IPS DF 4.7 (cell line): ENCODE measurements around the gene ZFP2.
A peak's percentile ranks its signal among the peaks of the same experiment; 100 is the strongest.
"Not testable (repeated sequence)": the region's sequence is repeated elsewhere in the genome, so short reads cannot be mapped to it uniquely, and the experiment has no call there.

Experiments used
- DNase-seq: peaks from one replicate; pipeline ENCODE4 v3.0.0-alpha.2; 2013; ENCODE audit warnings: low spot score; ENCODE audit errors: extremely low read depth

ZFP2 gene

DNA sequence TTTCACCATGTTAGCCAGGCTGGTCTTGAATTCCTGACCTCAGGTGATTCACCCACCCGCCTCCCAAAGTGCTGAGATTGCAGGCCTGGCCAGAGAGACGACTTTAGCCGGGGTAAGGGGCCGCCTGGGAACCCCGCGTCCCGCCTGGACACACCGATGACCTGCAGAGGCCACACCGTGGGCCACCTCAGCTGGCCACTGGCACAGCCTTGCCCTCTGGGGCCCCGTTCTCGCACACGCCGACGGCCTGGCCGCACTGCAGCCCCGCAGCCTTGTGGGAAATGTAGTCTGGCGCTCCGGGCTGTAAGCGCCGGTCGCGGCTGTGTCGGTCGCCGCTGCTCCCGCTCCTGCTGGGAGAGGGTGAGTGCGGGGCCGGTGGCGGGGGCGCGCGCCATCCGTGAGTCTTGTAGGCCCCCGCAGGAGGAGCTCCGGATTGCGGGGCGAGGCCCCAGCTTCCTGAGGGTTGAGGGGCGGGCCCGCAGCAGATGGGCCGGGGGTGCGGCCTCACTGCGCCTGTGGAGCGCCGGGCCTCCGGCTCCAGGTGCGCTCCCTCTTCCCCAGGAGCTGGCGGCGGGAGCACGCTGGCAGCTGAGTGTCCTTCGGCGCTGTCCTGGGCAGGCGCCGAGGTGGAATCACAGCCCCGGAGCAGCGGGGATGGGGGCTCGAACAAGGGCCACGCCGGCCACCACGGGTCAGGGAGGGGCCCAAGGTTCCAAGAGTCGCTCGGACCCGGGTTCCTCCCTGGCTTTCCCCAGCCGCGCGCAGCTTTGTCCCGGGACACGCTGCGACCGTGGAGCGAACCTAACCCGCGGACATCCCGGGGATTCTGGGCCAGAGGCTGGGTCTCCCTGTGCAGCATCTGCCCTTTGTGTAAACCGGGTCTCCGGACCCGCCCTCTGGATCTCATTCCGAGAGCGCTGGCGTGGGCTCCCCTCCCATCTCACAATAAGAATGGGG is at the start of gene ZFP2:
Gene ZFP2, plus strand, starts transcription at position 299 of the 957 bp plus-strand sequence. CDS start 35,401 bp downstream, outside the sequence.
- DNase-seq = no peak

DNA sequence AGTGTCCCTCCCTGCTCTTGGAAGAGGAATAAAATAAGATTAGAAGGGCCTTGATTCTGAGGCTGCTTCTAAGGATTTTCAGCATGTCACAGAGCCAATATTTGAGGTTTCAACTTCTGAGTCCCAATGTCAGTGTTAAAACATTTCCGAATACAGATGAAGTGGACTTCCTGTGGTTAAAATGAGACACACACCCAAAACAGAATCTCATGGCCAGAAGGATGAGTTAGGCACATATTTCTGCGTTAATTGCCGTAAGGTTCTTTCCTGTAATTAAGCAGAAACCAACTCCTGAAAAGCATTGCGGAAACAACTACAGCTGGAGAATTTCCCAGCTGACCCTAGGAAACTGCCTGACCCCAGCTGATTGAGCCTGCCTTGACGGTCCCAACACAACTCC is 46.4 kb upstream of the ZFP2 start:
- DNase-seq = no peak

DNA sequence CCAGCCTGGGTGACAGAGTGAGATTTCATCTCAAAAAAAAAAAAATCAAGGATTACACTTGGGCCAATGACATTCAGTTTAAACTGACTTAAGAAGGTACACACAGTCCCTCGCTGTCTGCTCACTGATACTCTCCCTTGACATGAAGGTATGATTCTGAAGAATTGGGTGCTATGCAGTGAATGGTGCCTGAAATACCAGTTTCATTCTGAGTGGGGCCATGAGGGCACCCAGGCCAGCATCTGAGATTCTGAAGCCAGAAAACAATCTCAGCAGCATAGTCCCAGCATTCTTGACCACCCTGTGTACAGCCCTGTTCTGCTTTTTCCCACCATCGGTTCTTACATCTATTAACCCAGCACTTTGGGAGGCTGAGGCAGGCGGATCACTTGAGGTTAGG is 43.8 kb upstream of the ZFP2 start:
- no peak for DNase-seq

GRCh38 chr5:178854284-178854683 is 41.4 kb upstream of the ZFP2 start:
- DNase-seq = no peak

DNA sequence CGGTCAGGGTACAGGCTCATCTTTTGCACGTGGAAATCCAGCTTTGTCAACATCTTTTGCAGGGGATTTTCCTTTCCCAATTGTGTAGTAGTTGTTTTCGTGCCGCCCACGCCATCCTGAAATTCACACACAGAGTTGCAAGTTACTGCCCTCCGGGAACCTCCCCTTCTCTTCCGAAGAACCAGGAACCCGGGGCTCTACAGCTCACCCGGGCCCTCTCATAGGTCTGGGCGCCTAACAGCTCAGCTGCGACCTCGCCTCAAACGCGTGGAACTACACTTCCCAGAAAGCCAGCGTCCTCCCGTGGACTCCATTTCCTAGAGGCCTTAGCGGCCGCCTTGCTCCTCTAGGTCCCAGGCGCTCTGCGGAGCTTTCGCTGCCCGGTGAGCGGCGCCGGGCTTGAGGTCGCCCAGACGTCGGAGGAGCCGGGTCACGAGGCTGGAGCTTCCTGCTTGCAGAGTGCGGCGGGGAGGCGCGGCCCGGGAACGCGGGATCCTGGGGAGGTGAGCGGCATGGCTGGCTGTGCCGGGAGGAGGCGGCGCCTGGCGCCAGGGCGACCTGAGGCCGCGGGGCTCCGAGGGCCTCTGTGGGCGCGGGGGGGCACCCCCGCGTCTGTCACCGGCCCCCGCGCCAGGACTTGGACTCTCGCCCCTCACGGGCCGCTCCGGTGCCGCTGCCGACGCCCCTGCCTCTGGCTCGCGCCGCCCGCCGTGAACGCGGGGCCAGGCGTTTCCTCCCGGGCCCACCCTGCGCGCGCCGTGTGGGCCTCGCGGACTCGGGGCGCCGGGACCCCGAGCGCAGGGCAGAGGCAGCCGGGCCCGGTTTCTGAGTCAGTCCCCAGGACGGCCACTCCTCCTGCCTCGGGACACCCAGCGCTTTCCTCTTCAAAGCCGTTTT is 35.8 kb upstream of the ZFP2 start, which contains the start of gene ZNF354B:
Gene ZNF354B, plus strand, starts transcription at position 329 of the 897 bp plus-strand sequence. CDS start 1,095 bp downstream, outside the sequence.
- DNase-seq = peak; percentile 89

DNA sequence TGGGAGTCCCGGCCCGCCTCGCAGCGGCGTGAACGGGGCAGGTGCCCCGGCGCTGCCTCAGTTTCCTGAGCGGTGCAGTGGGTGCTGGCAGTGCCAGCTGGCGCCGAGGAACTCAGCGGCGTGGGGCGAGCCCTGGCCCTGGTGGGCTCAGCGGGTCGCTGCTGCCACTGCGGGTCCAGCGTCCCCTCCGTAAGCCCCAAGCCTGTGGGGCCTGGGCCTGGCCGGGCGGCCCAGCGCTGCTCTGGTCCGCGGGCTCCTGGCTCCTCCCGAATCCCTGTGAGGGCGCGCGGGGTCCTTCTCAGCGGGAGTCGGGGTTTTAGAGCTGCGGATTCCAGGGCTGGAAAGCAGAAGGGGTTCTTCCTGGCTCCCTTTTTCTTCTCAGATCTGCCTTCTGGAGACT is 35.1 kb upstream of the ZFP2 start:
- not testable (repeated sequence) for DNase-seq

DNA sequence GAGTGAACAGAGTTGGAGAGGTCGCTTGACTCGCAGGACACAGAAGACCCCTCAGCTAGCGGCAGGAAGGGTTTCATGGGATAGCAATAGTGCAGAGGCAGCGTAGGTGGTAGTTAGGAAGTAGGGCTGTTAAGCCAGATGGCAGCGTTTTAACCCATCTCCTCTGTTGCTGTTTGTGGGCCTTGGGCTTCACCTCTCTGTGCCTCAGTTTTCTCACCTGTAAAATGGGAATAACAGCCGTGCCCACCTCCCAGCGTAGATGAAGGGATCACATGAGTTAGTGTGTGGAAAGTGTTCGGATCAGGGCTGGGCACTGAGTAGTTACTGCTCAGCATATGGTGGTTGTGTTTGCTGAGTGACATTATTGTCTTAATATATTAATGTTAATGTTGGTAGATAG is 34.1 kb upstream of the ZFP2 start:
- no peak for DNase-seq

DNA sequence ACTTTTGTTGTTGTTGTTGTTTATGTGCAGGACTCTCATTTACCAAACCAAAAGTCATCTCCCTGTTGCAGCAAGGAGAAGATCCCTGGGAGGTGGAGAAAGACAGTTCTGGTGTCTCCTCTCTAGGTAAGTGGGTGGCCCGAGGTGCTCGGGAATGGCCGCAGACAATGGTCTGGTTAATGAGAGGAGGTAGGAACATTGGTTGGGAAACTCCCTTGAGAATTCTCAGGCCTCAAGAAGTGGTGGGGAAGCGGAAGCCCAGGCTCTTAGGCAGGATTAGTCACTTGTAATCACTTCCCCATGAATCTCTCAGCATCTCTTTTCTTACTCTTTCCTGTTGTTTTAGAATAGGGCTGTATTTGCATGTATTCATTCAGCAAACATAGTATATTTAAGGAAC is 28.8 kb upstream of the ZFP2 start:
- no peak for DNase-seq

DNA sequence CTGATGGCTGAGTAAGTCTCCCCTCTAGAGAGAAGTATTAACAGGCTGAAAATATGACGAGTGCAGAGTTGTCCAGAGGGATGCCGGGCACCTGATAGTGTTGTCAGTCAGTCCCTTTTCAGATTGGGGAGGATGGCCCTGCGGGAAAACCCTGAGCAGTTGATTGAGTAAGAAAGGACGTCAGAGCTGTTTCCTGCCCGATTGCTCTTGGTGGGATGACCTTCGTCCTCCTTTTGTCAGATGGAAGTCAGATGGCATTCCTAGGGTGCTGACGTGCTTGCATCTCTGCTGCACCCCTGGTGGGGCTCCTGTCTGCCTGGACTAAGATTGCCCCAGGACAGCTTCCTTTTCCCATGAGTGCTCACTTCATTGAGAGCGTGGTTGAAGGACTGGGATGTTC is 26.1 kb upstream of the ZFP2 start:
- no peak for DNase-seq

DNA sequence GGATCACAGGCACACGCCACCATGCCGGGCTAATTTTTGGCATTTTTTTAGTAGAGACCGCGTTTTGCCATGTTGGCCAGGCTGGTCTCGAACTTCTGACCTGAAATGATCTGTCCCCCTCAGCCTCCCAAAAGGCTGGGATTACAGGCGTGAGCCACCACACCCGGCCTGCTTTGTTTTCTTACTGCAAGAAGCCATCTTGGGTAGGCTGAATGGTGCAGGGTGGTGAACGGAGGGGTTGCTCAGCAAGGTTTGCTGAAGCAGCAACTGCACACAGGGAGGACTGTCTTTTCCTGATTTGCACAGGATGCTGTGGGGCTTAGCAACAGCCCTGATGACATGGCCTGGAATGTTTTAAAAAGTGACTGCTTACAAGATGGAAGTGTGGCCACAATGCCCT is 25.3 kb upstream of the ZFP2 start:
- DNase-seq = no peak

DNA sequence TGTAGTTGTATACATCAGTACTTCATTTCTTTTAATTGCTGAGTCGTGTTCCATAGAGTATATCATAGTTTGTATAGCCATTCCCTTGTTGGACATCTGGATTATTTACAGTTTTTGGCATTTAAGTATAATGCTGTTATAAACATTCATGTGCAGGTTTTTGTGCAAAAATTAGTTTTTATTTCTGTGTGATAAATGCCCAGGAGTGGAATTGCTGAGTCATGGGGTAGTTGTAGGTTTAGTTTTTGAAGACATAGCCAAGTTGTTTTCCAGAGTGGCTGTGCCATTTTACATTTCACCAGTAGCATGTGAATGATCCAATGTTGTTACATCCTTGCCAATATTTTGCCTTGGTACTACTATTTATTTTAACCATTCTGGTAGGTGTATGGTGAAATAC is 23.4 kb upstream of the ZFP2 start:
- no peak for DNase-seq

GRCh38 chr5:178883115-178883694 is 12.5 kb upstream of the ZFP2 start:
- DNase-seq = not testable (repeated sequence)

GRCh38 chr5:178883815-178884430 is 11.8 kb upstream of the ZFP2 start:
- no peak for DNase-seq

- DNase-seq = no peak
These were observed 3.6 kb downstream of the ZFP2 start for GRCh38 chr5:178899289-178899688.

GRCh38 chr5:178902849-178903248 is 7.1 kb downstream of the ZFP2 start:
- no peak for DNase-seq

DNA sequence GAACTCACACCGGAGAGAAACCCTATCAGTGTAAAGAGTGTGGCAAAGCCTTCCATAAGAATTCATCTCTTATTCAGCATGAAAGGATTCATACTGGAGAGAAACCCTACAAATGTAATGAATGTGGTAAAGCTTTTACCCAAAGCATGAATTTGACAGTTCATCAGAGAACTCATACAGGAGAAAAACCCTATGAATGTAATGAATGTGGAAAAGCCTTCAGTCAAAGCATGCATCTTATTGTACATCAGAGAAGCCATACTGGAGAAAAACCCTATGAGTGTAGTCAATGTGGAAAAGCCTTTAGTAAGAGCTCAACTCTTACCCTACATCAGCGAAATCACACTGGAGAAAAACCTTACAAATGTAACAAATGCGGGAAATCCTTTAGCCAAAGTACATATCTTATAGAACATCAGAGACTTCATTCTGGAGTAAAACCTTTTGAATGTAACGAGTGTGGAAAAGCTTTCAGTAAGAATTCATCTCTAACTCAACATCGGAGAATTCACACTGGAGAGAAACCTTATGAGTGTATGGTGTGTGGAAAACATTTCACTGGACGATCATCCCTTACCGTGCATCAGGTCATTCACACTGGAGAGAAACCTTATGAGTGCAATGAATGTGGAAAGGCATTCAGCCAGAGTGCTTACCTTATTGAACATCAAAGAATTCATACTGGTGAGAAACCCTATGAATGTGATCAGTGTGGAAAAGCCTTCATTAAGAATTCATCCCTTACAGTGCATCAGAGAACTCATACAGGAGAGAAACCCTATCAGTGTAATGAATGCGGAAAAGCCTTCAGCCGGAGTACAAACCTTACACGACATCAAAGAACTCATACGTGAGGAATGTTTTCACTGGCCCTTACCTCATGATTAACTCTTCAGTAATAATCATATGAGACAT is 36.4 kb downstream of the ZFP2 start:
- DNase-seq = no peak

DNA sequence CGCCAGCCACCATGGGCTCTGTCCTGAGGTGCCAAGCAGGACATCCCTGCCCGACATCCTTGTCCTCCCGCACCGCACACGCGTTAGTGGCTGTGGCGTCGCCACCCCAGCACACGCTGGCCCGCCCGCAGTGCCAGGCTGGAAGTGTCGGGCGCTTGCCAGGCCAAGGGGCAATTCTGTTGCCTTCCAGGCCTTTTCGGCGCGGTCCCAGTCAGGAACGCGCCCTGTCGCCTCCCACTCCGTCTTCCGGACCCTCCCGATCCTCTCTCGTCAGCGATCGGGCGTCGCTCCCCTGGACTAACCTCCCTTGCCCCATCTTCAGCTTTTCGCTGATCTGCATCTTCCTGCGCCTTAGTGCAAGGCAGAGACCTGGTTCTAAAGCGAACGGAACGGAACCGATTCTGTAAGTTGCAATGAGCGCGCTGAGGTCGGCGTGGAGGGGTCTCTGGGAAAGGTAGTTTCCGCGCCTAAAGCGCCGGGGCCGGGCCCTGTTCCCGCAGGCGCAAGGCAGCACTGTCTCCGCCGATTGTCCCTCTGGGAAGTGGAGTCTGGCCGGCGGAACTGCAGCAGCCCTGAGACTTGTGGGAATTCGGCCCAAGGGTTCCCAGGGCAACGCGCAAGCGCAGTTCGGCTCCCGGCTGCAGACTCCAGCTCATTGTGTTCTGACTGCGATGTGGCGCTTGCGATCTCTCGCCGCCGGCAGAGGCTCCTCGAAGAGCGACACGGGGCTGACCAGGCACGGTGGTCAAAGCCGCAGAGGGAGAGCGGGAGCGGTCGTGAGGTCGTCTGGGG is 45.1 kb downstream of the ZFP2 start, which contains the start of gene ZNF454:
Gene ZNF454, plus strand, starts transcription at position 630 of the 792 bp plus-strand sequence. CDS start 1,594 bp downstream, outside the sequence.
- no peak for DNase-seq

DNA sequence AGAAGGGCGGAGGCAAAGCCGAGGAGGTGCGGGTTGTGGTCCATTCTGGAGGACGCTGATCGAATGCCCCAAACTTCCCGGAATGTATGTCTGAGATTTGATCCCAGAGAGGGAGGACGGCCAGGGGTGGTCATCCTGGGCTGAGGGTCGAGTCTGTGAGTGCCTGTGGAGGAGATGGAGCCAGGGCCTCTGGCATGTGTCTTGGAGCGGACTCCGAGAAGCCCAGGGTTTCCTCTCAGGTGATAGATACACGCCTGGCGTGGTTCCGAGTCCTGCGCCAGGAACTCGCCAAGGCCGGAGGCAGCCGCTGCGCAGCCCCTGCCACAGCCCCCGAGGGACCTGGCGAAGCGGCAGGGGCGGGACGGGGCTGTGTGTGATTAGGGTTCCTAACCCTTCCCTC is 45.6 kb downstream of the ZFP2 start:
- DNase-seq = no peak

DNA sequence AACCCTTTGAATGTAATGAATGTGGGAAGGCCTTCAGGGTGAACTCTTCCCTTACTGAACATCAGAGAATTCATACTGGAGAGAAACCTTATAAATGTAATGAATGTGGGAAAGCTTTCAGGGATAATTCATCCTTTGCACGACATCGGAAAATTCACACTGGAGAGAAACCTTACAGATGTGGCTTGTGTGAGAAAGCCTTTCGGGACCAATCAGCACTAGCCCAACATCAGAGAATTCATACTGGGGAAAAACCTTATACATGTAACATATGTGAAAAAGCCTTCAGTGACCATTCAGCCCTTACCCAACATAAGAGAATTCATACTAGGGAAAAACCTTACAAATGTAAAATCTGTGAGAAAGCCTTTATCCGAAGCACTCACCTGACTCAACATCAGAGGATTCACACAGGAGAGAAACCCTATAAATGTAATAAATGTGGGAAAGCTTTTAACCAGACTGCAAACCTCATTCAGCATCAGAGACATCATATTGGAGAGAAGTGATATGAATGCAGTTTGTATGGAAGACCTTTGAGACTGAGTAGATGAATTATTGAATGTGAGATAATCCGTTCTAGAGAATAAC is 69.8 kb downstream of the ZFP2 start:
- DNase-seq = no peak
